HPDE6-E6E7 (cell line): ENCODE results near the gene PRKD2.
"Not testable (repeated sequence)": the region's sequence is repeated elsewhere in the genome, so short reads cannot be mapped to it uniquely, and the experiment has no call there.

Experiments used
- DNase-seq: peaks from one replicate; pipeline ENCODE4 v3.0.0; 2011; ENCODE audit warnings: missing footprints; ENCODE audit errors: extremely low spot score

PRKD2 gene

DNA sequence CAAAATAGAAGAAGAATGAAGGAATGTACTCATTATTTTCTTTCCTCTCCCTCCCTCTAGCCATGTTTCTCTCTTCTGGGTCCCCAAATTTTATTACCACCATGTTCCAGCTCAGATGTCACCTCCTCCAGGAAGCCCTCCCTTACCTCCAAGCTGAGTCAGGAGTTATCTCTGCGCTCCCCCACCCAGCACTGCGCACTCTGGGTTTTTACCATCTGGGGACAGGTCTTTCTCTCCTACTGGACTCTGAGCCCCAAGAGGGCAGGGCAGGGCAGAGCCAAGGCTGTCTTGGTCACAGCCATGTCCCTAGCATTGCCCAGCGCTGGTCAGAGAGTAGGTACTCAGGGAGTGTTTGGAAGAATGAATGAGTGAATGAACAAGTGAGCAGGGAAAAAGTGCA is 83.8 kb downstream of the PRKD2 start:
- DNase-seq = no peak

DNA sequence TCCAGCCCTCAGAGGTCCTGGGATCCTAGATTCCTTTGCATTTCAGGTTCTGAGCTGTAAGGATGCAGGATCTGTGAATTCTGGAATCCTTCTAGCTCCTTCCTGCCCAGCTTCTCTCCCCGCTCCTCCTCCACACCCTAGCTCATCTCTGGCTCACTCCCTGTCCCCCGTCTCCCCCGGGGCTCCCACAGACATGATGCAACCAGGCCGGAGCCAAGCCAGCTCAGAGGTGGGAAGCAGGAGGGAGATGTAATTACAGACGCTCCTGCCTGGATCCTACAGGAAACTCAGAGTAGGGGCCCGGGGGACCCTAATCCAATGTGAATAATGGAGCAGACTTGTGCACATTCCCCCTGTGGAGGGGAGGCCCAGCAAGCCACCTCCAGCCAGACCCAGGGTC is 85.4 kb downstream of the PRKD2 start:
- no peak for DNase-seq

GRCh38 chr19:46630586-46631205 is 86.2 kb downstream of the PRKD2 start:
- no peak for DNase-seq

DNA sequence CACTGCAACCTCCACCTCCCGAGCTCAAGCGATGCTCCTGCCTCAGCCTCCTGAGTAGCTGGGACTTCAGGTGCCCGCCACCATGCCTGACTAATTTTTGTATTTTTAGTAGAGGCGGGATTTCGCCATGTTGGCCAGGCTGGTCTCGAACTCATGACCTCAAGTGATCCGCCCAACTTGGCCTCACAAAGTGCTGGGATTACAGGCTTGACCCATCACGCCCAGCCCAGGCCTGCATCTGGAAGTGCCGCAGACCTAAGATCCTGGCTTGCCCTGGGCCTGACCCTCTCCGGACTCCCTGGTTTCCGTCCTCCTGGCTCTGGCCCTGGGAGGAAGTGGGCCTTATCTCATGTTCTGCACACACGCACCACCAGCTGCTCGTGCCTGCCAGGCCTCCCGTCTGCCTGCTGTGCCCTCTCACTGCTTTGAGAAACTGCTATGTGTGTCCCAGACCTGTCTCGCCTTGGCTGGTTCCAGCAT is 87.3 kb downstream of the PRKD2 start:
- no peak for DNase-seq

- not testable (repeated sequence) for DNase-seq
Measured at GRCh38 chr19:46628970-46629369, 87.9 kb downstream of the PRKD2 start.

- DNase-seq = no peak
Measured at GRCh38 chr19:46626446-46626845, 90.5 kb downstream of the PRKD2 start.

GRCh38 chr19:46625731-46626130 is 91.2 kb downstream of the PRKD2 start:
- no peak for DNase-seq

GRCh38 chr19:46624958-46625661 is 91.8 kb downstream of the PRKD2 start, which contains the start of gene PTGIR:
PTGIR (minus strand) TSS chr19:46625089; CDS start chr19:46624225, 864 bp downstream.
- no peak for DNase-seq
